ENCODE data around the gene MBD6.

The MBD6 gene

GRCh38 chr12:57528831-57529555, 6.4 kb downstream of the MBD6 start:
- DNase-seq: no peak

DNA sequence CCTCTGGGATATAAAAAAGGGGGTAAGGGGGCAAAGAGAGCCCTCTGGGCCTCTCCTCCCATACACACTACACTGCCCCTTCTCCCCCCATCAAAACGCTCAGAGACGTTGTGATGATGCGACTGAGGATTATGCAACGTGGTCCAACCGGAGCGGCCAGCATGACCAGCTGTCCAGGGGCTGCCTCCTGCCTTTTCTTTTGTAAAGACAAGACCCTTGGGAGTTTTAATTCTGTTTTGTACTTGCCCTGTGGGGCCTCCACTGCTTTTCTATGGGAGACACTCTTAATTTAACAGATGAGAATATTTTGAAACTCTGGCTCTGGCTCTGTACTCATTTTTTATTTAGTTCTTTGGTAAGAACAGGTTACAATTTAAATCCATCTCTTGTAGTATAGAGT, 7.2 kb downstream of the MBD6 start:
- no peak for DNase-seq

DNA sequence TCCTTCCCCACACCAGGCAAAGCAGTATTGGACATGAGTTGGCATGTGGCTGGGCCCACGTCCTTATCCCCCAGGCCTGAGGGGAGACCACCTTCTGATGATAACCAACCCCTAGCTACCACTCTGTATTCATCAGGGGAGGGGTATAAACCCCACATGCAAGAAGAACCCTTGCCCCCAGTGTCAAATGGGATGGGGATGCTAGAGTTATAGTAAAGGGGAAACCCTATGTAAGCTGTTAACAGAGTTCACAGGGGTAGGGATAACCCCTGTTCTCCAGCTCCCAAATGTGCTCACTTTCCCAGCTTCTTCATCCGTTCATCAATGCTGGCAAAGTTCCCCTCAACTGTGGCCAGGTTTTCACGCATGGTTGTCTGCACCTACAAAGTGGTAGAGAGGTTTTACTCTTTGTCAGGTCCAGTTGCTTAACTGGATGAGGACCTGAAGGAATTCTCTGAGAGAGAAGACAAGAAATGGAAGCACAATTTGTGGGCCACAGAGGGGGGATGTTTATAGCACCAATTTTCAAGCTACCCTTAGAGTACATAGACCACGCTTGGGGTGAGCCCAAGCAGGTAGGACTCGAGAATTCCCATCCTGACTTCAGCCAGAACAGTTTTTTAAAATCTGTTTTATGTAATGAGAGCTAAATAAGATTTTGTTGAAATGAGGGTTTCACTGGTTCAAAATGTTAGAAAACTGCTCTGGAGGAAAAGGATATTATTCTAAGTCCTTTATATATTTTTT, 7.9 kb downstream of the MBD6 start:
- DNase-seq: no peak

DNA sequence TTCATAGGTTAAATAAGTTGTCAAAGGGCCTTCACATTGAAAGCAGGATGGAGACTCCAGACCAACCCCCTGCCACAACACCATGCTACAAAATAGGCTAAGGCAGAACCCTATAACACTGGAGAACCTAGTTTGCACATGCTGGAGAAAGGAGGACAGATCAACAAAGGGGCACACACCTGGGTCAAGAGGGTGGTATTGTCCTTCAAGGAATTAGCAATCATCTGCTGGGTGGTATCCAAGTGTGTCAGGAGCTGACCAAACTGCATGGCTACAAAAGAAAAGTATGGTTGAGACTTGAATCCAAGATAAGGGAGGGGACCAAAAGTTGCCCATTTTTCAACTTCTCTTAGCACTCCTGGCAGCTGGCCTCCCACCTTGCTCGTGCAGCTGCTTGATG, 9.2 kb downstream of the MBD6 start:
- no peak for DNase-seq

GRCh38 chr12:57533108-57533507, 10.5 kb downstream of the MBD6 start:
- no peak for DNase-seq

DNA sequence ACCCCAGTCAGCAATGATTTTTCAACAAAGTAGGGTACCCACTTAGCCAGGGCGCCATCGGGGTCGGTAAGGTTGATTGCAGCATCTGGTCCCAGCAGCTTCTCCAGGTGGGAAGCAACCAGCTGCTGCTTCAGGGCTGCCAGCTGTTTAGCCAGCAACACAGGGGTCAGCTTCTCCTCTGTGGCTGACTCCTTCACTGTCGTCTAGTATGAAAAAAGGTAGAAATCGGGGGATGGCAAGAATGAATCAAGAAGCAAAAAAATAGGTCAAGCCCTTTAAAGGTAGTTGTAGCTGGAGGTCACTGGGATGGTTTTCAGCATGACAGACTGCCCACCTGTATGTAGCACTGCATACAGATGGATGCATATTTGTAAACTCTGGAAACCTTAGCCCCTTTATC, 11.6 kb downstream of the MBD6 start:
- no peak for DNase-seq

GRCh38 chr12:57534991-57535543, 12.4 kb downstream of the MBD6 start:
- no peak for DNase-seq

- DNase-seq: no peak
These were observed 13.4 kb downstream of the MBD6 start for GRCh38 chr12:57535764-57536596.

DNA sequence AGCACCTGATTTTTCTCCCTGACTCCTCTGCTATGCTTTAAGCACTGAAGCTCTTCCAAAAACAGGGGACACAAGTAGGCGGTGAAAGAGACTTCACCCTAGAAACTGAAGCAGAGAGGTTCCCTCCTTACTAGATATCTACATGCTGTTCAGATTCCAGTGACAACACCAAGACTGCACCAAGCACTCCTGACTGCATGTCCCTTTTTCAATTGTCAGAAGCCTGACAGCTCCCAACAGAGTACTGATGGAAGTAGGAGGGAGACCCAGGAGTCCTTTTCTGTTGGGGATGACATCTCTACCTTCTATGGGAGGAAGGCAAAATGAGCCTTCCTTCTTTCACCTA, 13.9 kb downstream of the MBD6 start:
- DNase-seq: no peak

DNA sequence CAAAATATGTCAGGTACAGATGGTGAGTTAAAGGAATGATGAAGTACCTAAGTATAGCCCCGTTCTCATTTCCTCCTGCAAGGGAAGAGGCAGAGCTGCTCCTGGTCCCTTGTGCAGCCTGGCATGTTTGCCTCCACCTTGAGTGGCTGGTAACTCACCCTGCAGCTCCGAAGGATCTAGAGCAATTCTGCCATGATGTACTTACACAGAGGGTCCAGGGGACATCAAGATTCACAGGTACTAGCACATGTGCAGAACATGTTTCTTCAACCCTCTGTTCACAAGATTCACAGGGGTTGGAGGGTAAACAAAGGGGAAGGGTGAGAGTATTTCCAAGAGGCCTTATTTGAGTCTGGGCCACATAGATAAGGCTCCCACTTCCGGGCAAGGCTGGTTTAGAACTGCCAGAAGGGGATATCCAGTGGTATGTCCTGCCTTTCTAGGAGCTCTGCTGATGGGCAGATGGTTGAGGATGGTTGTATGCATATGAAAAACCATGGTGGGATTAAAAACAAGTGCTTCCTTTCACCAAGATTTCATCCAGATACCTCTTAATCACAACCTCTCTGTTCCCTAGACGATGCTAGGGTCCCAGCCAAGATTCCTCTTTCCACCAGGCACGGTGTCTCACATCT, 16.6 kb downstream of the MBD6 start:
- DNase-seq: no peak

DNA sequence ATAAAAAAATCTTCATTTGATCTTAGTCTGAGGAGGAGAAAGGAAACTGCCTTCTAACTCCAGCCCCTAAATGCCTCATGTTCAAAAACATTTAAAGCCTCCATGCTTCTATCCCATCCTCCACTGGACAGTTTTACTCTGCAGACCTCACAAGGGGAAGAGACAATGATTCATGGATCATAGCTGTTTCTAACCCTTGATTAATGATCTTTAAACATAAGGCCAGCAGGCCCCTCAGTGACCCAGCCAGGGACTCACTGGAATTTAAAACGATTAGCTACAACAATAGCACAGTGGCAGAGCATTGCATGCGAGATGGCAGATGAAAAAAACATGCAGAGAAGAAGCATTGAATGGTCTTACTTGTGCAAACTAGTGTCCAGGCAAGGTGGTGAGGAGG, 18.4 kb downstream of the MBD6 start:
- no peak for DNase-seq

DNA sequence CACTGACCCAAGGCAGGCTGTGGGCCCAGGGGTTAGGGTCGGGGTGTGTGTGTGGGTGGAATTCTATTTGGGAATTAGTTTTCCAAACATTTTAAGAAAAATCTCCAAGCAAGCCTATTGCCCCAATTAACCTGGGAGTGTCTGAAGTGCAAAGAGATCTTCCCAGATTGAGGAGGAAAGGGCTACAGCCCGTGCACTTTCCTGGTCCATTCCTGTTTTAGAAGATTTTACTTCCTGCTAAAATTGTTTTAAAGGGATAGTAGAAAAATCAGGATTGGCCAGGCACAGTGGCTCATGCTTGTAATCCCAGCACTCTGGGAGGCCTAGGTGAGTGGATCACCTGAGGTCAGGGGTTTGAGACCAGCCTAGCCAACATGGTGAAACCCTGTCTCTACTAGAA, 19.1 kb downstream of the MBD6 start:
- no peak for DNase-seq

DNA sequence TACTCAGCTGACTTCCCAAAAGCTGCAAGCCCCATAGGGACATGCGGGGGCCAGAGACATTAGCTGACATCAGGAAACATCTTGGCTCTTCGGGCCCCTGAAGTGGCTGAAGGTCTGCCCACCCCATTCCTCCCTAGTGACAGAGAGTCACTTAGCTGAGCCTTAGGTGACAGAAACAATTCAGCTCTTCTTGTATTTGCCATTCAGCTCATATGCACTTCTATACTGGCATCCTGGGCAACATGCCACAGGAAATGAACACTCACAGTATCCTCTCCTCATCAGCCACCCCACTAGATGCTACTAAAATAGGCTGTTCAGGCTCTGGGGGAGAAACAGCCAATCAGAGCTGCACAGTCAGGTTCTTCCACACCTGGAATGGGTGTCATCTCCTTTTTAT, 21.0 kb downstream of the MBD6 start:
- no peak for DNase-seq

GRCh38 chr12:57545809-57546437, 23.3 kb downstream of the MBD6 start:
- DNase-seq: peak; percentile 10

DNA sequence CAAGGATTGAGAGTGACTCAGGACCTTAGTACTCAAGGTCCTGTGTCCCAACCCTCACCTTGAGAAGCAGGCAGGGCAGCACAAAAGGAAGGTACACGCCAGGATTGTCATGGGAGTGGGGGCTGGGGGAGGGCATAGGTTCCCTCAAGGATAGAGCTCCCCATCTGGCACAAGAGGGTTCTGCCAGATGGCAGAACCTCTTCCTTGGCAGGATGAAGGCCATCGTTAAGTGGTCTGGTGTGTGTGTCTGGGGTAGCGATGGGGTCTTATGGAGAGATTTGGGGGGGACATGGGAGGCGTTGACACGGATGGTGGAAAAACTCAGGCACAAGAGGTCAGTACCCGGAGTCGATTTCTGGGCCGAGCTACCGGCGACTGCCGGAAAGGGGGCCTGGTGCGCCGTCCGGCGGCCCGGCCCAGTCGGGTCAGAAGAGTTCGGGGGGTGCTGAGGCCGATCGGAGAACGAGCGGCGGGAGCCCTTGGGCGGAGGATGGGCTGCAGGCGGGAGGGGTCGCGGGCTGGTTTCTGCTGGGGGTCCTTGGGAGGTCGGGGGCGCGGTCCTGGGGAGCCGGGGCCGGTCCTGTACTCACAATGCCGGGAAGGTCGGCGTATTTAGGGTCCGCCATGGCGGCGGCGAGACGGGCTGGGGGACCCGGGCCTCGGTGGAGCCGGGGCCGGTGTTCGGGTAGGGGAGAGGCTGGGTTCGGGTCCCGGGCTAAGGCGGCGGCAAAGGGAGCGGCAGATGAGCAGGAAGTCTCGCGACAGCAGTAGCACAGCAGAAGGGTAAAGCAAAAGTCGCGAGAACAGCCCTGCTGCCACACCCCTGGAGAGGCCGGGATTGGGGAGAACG, 24.0 kb downstream of the MBD6 start, which contains the start of gene DCTN2:
DCTN2 (minus strand) TSS at position 755 of the 850 bp plus-strand sequence; CDS start at position 626, 129 bp downstream.
- peak; percentile 99 for DNase-seq

GRCh38 chr12:57547288-57548012, 24.8 kb downstream of the MBD6 start:
- no peak for DNase-seq

GRCh38 chr12:57548013-57548315, 25.3 kb downstream of the MBD6 start:
- DNase-seq: no peak

GRCh38 chr12:57548488-57548887, 25.9 kb downstream of the MBD6 start:
- no peak for DNase-seq

DNA sequence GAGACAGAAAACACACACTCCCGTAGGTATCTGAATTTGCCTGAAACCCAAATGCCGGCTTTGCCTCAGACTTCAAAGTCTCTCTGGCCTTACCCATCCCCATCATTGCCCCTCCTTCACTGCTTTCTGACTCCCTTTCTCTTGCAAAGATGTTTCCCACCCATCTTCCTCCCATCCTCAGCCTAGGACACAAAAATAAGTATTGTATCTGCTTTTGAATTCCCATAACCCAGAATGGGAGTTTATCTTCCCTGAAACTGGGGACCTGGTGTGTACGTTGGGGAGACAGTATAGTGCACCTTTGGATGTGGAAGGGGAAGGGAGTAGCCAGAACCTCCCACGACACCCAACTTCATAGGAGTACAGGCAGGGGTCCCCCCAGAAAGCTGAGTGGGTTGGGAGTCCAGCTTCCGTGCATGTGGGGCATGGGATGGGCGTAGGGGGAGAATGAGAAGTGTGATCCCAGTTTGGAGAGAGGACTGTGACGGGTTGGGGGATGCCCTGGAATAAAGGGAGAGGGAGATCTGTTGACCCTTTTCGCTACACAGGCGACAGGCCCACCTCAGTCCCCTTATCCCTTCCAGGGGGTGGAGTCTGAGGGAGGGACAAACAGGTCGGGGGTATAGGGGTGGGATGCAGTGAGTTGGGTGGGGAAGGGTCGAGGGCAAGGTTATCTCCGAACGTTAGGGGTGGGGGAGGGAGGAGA, 26.7 kb downstream of the MBD6 start:
- DNase-seq: no peak

All from inflammatory macrophage treated with lipopolysaccharide for 4 hours (primary cell).